ENCODE results near the gene CPA5.
"Not testable (repeated sequence)": the region's sequence is repeated elsewhere in the genome, so short reads cannot be mapped to it uniquely, and the experiment has no call there.

CPA5 gene

GRCh38 chr7:130359276-130359857, 14.8 kb downstream of the CPA5 start:
- no peak for DNase-seq

- DNase-seq, result no peak
These were observed 15.9 kb downstream of the CPA5 start for GRCh38 chr7:130360518-130360917.

GRCh38 chr7:130361681-130362080, 17.1 kb downstream of the CPA5 start:
- DNase-seq, result no peak

- DNase-seq, result no peak
These were observed 17.7 kb downstream of the CPA5 start for GRCh38 chr7:130362251-130362816.

GRCh38 chr7:130363026-130363847, 18.6 kb downstream of the CPA5 start:
- no peak for DNase-seq

GRCh38 chr7:130364451-130364850, 19.8 kb downstream of the CPA5 start:
- DNase-seq, result no peak

GRCh38 chr7:130365088-130365487, 20.5 kb downstream of the CPA5 start:
- no peak for DNase-seq

- no peak for DNase-seq
These were observed 21.2 kb downstream of the CPA5 start for GRCh38 chr7:130365511-130366441.

- DNase-seq, result no peak
These were observed 21.9 kb downstream of the CPA5 start for GRCh38 chr7:130366564-130366963.

GRCh38 chr7:130367088-130367755, 22.6 kb downstream of the CPA5 start:
- DNase-seq, result no peak

GRCh38 chr7:130367836-130368746, 23.5 kb downstream of the CPA5 start:
- DNase-seq, result no peak

- no peak for DNase-seq
These were observed 24.6 kb downstream of the CPA5 start for GRCh38 chr7:130369110-130369711.

- DNase-seq, result no peak
These were observed 25.4 kb downstream of the CPA5 start for GRCh38 chr7:130369831-130370550.

- DNase-seq, result no peak
These were observed 26.4 kb downstream of the CPA5 start for GRCh38 chr7:130371046-130371445.

GRCh38 chr7:130372402-130373165, 28.0 kb downstream of the CPA5 start:
- DNase-seq, result no peak

- no peak for DNase-seq
These were observed 29.9 kb downstream of the CPA5 start for GRCh38 chr7:130374507-130374906.

GRCh38 chr7:130376461-130376860, 31.8 kb downstream of the CPA5 start:
- DNase-seq, result not testable (repeated sequence)

GRCh38 chr7:130377178-130377577, 32.6 kb downstream of the CPA5 start:
- DNase-seq, result no peak

GRCh38 chr7:130379019-130379418, 34.4 kb downstream of the CPA5 start:
- no peak for DNase-seq
